SK-MEL-5 (cell line): ENCODE results near the gene CFAP99. TPM values are rescaled to one million over a fixed set of nuclear protein-coding genes. Genes with fewer than 3 reads are reported as not detected.
"Not testable (repeated sequence)": the region's sequence is repeated elsewhere in the genome, so short reads cannot be mapped to it uniquely, and the experiment has no call there.

Experiments used
- DNase-seq: peaks from one replicate; pipeline ENCODE4 v3.0.0-alpha.2; 2016; ENCODE audit warnings: low read depth, low spot score
- in situ Hi-C: cut with HindIII; loops from 2 replicates; pipeline ENCODE4 v1.10.0; 2016; ENCODE audit warnings: low sequenced_read_pairs, high pct_unique_total_duplicates, low pct_unique_long_range_greater_than_20kb
- total RNA-seq: library from RNA; depleted of rRNA; stranded (reverse); fragments of >200 nt; shearing (Covaris generic); gene quantifications from 2 replicates; pipeline ENCODE4 v1.2.3, GENCODE V29; 2014

Gene CFAP99
- total RNA-seq, 1 experiment from 2014 or later, result not detected

GRCh38 chr4:2421928-2422327 lies 3.2 kb downstream of the CFAP99 start:
- in situ Hi-C loops, result no loop called here
- no peak for DNase-seq

GRCh38 chr4:2423066-2423465 lies 4.3 kb downstream of the CFAP99 start:
- no peak for DNase-seq
- in situ Hi-C loops, result no loop called here

- in situ Hi-C loops, result no loop called here
- DNase-seq, result no peak
Observed at GRCh38 chr4:2423695-2424094, 4.9 kb downstream of the CFAP99 start.

DNA sequence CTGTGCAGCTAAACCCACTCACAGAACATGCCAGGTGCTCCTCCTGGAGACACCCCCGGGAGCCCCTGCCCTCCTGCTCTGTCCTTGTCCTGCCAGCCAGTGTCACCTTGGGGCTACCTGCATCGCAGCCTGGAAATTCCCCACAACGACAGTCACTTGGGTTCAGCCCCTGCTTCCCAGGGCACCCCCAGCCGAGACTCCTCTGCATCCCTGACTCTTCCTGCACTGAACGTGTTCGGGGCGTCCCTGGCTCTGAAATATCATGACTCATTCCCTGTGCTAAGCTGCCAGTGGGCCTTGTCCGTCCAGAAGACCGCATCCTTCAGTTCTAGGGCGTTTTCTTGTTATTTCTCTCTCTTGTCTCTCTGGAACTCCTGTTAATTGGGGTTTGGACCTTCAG lies 5.8 kb downstream of the CFAP99 start:
- in situ Hi-C loops, result no loop called here
- DNase-seq, result no peak

- in situ Hi-C loops, result no loop called here
- DNase-seq, result no peak
Observed at GRCh38 chr4:2425386-2426068, 6.8 kb downstream of the CFAP99 start.

DNA sequence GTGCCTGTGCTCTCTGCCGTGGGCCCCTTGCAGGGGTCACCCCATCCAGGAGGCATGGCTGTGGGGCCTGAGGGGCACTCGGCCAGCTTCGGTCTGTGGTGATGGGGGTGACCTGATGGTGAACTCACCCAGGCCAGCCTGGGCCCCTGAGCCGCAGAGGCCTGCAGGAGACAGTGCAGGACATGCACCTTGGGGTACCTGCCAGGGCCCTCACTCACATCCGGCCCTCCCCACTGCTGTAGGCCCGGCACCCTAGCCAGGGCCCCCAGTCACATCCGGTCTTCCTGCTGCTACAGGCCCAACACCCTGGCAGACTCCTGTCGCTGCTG lies 7.3 kb downstream of the CFAP99 start:
- in situ Hi-C loops, result no loop called here
- no peak for DNase-seq

GRCh38 chr4:2426711-2427275 lies 8.0 kb downstream of the CFAP99 start:
- in situ Hi-C loops, result no loop called here
- DNase-seq, result no peak

DNA sequence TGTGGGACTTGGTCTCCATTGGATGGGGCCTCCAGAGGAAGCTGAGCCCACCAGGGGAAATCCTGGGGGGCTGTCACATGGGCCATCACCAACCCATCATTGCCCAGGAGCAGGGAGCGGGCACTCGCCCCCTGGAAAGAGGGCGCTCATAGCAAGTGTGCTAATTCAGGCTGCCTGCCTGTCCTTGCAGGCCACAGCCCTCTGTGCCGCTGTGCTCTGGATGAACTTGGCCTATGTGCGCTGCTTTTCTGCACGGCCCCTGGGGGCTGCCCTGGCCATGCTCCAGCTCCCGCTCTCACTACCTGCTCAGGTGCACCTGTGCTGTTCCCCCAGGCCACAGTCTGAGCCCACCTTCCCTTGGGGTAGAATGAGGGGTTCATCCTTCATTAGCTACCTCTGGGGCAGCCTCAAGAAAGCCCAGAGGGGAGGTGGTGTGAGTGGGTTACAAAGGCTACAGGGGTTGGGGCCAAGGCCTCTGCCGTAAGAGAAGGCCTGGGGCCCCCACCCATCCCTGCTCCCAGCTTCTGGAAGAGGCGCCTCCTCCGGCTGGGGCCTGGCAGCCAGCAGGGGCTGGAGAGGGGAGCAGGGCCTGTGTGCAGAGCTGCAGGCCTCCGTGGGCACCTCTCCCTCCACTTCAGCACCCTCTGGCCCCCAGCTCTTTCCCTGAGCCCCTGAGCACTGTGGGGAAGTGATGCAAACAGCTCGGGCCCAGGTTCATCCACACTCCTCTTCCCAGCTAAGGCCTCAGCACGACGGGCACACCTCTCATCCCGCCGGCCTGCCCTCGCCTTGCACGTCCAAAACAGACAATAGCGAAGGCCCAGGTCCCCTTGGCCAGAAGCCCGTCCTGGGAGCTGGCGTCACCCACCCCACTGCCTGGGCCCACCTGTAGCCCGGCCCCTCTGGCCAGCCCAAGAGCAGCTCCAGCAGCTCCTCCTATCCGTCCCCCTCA lies 8.9 kb downstream of the CFAP99 start:
- in situ Hi-C loops, result no loop called here
- DNase-seq, result no peak

DNA sequence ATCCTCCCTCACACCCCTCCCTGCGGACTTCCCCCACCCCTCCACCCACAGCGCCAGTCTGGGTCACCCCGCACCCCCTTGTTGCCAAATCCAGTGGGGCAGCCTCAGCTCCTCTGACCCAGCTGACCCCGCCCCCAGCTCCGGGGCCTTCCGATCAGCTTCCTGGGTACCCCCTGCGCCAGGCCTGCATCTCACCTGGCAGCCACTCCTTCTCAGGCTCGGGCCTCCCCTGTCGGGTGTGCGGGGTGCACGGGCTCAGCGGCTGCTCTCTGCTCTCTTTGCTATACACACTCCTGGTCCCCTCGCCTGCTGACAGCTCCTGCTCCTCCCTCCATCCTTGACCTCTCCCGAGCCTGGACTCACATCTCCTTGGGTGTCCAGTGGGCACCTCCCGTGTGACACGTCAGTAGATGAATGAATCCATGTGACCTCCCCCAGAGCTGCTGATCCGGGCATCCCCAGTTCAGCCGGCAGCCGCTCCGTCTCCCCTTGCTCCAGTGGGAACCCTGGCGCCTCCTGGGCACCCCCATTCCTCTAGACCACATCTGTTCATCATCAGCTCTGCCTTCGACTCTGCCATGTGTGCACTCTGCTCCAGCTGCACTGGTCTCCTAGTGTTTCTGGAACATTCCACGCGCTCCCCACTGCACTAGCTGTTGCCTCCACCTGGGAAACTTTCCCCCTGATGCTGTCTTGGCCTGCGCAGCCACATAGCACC lies 9.9 kb downstream of the CFAP99 start:
- DNase-seq, result no peak
- in situ Hi-C loops, result no loop called here

GRCh38 chr4:2429945-2430757 lies 11.4 kb downstream of the CFAP99 start:
- in situ Hi-C loops, DNase-seq: not testable (repeated sequence)

DNA sequence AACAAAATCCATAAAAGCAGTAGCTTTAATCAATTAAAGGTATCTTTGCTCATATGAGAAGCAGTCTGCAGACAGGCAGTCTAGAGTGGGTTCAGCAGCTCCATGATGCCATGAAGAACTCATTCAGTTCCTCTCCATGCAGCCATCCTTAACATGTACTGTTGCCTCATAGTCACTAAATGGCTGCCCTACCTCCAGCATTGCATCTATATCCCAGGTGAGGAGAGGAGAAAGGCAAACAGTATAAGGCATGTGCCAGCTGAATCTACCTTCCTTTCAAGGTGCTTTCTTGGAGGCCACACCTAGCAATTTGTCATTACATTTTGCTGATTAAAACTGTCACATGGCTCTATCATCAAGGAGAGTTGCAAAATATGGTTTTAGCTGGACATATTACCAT lies 13.2 kb downstream of the CFAP99 start:
- DNase-seq, result no peak
- in situ Hi-C loops, result no loop called here

GRCh38 chr4:2432991-2433530 lies 14.3 kb downstream of the CFAP99 start:
- DNase-seq, result peak; percentile 36
- in situ Hi-C loops, result no loop called here

DNA sequence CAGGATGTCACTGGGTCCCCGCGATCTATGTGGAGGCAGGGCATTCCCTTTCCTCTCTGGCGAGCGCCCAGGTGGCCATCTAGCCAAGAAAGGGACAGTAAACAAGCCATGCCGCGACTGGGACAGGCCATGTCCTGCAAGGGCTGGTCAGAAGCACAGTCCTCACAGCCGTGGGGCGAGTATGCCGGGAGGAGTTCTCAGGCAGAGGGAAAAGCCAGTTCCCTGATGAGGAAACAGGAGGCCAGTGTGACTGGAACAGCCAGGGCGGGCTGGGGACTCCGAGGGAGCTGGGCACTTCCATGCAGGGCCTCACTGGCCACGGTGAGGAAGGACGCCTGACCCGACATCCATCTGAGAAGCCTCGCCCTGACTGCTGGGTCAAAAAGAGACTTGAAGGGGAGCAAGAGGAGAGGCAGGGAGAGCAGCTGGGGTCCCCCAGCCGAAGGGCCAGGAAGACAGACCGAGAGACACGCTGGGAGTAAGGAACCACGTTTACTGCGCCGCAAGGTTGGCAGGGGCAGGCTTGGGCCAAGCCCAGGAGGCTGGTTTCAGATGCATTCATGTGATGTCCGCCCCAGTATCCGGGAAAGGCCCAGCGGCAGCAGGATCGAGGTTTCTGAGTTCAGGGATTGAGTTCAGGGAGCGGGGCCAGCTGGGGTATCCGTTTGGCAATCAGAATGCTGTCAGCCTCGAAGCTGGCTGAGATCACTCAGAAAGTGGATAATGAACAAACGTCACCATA lies 15.0 kb downstream of the CFAP99 start:
- in situ Hi-C loops, result no loop called here
- no peak for DNase-seq

DNA sequence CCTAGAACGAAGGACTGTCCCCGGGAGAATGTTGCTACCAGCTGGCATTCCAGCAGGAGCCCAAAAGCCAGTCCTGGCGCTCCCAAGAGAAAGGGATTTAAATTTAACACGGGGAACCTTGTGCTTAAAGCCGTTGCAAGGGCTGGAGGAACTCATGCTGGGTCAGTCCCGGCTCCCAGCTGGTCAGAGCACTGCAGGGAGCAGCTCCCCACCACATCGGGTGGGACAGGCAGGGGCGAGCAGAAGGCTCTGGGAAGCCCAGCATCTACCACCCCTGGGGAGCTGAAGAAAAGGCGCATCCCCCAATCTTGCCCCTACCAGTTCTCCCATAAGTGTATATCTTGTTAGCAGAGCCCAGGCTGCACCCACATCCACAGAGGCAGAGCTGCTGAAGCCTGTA lies 15.7 kb downstream of the CFAP99 start:
- no peak for DNase-seq
- in situ Hi-C loops, result no loop called here

DNA sequence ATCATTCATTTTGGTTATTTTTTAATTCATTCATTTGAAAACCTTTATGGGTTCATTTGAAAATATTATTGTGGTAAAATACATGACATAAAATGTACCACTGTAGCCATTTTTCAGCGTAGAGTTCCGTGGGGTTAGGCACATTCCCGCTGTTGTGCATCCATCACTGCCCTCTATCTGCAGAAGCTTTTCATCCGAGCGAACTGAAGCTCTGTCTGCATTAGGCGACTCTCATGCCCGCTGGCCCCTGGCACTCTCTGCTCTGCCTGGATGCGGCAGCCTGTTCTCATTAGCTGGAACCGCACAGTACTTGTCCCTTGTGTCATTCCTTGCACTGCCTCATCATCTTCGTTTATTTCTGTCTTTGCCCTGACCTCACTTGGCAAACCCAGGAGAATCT lies 17.5 kb downstream of the CFAP99 start:
- in situ Hi-C loops, result no loop called here
- DNase-seq, result peak; percentile 43

DNA sequence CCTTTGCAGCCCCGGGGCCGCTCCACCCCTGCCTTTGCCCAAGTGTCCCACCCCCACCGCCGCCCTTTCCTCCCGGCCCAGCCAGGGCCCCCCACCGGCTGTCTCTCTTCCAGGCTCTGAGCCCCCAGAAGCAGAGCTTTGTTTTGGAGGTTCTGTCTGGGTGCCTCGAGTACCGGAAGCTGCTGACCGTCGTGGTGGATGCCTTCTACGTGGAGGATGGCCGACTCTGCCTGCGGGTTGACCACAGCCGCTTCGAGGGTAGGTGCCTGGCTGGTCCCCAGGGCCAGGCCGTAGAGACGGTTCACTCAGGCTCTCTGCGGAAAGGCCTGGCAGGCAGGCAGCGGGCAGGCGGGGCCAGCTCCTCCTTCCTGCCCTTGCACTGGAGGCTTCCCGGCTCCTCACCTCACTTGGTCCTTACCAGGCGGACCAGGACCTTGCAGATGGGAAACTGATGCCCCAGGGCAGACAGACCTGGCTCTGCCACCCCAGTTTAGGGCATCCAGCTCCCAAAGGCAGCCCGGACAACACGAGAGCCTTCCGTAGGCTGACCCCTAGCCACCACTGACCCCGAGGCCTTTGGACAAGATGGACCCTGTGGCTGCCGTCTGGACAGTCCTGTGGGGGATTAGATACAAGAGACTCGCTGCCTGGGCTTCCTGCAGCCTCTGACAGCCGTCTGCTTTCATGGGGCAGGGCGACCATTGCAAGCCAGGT lies 18.2 kb downstream of the CFAP99 start:
- in situ Hi-C loops, result no loop called here
- DNase-seq, result no peak
